VCaP (cell line): ENCODE data around the gene CASKIN1.
A peak's percentile ranks its signal among the peaks of the same experiment; 100 is the strongest.

Experiments used
- H3K27ac ChIP-seq: fragments of 450-650 bp; 2 replicates; pipeline ENCODE4 v1.5.1; 2017
- TF ChIP-seq, protein P1 (sequence below): fragments of 450-650 bp; conservative IDR thresholded peaks from 2 replicates; pipeline ENCODE4 v1.5.1; 2017; ENCODE audit warnings: mild to moderate bottlenecking, moderate library complexity

CASKIN1 gene

DNA sequence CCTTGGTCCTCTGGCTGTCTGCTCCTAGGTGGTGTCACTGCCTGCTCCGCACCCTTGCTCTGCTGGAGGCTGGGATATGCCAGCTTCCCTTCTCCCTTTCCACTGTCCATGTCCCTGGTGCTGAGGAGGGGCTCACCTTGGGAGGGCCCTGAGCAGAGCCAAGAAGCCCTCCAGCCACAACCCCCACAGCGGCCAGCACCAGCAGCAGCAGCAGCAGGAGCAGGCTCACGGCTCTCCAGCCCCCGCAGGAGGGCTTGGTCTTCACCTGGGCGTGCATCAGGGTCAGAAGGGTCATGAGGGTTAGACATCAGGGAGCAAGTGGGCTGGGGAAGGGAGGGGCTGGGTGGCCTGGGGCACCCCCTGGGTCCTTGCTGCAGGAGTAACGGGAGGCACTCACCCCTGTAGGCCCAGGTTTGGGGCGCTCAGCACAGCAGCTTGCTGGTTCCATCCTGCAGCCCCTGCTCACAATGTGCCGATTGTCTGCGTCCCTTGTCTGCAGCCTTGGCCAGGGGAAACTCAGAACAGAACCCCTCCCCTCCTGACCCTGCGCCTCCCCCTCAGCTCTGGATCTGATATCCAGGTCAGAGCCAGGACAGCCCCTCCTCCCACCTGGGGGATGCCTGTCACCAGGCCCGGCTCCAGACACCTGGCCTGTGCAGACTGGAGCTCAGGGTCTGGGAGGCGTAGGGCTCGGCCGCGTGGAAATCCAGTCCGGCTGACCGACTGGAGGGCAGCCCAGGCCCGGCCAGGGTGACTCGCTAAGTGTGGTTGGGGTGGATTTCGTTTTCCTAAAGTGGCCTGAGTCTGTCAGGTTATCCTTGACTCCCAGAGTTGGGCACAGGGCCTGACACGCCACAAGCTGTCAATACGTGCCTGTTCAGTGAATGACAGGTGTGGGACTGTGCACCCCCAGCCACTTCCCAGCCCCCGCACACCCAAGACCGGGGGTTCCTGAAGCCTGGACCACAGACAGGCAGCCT is 14.3 kb upstream of the CASKIN1 start, which contains the start of gene BRICD5:
Gene BRICD5 (minus strand): TSS at position 478 of the 980 bp plus-strand sequence. CDS start 30 bp downstream, at position 448.
- peak within 1 kb of the TSS; percentile 75 for H3K27ac ChIP-seq
- TF ChIP-seq, protein P1, sequence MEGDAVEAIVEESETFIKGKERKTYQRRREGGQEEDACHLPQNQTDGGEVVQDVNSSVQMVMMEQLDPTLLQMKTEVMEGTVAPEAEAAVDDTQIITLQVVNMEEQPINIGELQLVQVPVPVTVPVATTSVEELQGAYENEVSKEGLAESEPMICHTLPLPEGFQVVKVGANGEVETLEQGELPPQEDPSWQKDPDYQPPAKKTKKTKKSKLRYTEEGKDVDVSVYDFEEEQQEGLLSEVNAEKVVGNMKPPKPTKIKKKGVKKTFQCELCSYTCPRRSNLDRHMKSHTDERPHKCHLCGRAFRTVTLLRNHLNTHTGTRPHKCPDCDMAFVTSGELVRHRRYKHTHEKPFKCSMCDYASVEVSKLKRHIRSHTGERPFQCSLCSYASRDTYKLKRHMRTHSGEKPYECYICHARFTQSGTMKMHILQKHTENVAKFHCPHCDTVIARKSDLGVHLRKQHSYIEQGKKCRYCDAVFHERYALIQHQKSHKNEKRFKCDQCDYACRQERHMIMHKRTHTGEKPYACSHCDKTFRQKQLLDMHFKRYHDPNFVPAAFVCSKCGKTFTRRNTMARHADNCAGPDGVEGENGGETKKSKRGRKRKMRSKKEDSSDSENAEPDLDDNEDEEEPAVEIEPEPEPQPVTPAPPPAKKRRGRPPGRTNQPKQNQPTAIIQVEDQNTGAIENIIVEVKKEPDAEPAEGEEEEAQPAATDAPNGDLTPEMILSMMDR, result no peak

- TF ChIP-seq, protein P1, result no peak
- H3K27ac ChIP-seq, result no peak overlapping the region
Observed at GRCh38 chr16:2210009-2210332, 13.6 kb upstream of the CASKIN1 start.

DNA sequence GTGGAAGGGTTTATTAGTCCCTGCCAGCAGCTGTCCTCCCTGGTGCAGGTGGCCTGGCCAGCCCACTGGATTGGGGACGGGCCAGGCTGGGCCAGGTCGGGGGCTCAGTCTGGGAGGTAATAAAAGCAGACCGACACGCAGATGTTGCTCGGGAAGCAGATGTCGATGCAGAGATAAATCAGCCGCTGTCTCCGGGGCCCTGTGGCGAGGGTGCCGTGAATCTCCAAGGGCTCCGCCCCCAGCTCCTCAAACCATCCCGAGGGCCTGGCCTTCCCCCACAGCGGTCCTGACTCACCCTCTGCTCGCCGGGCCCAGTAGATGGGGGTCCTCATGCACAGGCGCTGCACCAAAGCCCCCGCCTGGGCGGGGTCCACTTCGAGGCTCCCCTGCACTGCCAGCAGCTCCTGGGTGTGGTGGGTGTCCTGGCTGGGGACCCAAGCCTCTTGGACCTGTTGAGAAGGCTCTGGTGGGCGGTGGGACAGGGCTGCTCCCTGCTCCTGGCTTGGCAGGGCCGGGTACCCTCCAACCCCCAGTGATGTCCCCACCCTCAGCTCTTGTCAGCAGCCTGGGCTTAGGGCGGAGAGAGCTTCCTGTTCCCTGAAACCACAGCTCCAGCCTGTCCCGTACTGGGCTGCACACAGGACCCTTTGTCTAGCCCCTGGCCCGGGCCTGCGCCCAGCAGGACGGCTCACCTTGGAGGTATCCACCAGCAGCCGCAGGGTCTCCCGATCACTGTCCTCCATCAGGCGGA is 13.0 kb upstream of the CASKIN1 start:
- no peak overlapping the region for H3K27ac ChIP-seq
- TF ChIP-seq, protein P1, result no peak

- no peak overlapping the region for H3K27ac ChIP-seq
Observed at GRCh38 chr16:2208772-2209171, 12.4 kb upstream of the CASKIN1 start.

DNA sequence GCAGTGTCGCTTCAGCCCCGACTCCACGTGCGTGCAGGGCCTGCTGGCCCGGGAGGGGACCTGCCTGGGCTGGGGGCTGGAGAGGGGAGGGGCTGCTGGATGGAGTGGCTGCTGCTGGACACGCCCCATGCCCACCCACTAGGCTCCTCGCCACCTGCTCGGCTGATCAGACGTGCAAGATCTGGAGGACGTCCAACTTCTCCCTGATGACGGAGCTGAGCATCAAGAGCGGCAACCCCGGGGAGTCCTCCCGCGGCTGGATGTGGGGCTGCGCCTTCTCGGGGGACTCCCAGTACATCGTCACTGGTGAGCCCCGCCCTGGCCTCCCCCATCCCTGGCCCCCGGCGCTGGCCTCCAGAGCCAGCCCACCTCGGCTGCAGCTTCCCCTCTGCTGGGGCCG is 11.9 kb upstream of the CASKIN1 start:
- H3K27ac ChIP-seq, result no peak overlapping the region; the same call in 1 of the 2 replicates
- TF ChIP-seq, protein P1, result no peak

More at GRCh38 chr16:2208772-2209171, 12.4 kb upstream of the CASKIN1 start:
- TF ChIP-seq, protein P1, result no peak

DNA sequence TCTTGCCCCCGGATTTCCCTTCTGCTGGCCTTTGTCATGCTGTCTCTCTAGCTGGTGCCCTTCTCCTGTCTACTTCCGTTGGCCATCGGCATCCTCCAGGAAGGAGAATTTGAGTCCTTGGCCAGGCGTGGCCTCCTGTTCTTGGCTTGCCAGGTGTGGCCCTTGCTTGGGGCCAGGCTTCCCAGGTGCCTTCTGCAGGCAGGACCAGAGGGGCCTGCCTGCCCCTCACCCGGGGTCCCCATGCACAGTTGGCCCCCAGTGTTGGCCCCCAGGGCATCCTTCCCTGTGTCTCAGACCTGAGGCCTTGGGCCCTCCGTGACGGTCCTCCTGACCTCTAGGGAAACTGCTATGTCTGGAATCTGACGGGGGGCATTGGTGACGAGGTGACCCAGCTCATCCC is 11.5 kb upstream of the CASKIN1 start:
- TF ChIP-seq, protein P1, result no peak
- no peak overlapping the region; the same call in 1 of the 2 replicates for H3K27ac ChIP-seq

- TF ChIP-seq, protein P1, result no peak
- peak overlapping the region; percentile 89 for H3K27ac ChIP-seq
Observed at GRCh38 chr16:2206780-2207433, 10.5 kb upstream of the CASKIN1 start.
